PC-3 (cell line): ENCODE data around the gene FRK. TPM values are rescaled to one million over a fixed set of nuclear protein-coding genes. Genes with fewer than 3 reads are reported as not detected.
"Not testable (repeated sequence)": the region's sequence is repeated elsewhere in the genome, so short reads cannot be mapped to it uniquely, and the experiment has no call there.

Experiments used
- ATAC-seq: fragments of 200-7000 bp; cut with Tn5 transposase; 2 replicates; pipeline ENCODE4 v1.9.1; 2020; ENCODE audit warnings: mild to moderate bottlenecking, moderate library complexity
- BruUV-seq: library from RNA; stranded (reverse); fragments of 400-500 nt; replicated peaks from 2 replicates; lab custom pipeline; 2021; lab: Mats Ljungman, UMichigan
- CTCF ChIA-PET: fragments of 300-600 bp; sonication (Branson Sonifier 250); formaldehyde crosslinking; loops from one replicate; lab custom pipeline; 2022; ENCODE audit warnings: antibody characterized with exemption; lab: Charles Lee
- POLR2A ChIA-PET: fragments of 300-600 bp; sonication (Branson Sonifier 250); formaldehyde crosslinking; loops from one replicate; lab custom pipeline; 2022; ENCODE audit warnings: antibody characterized with exemption; ENCODE audit not compliant: unreplicated experiment; lab: Charles Lee
- DNase-seq: peaks from one replicate; pipeline ENCODE4 v3.0.0-alpha.2; 2015
- H2AFZ ChIP-seq: fragments of 300-600 bp; sonication (generic); 2 replicates; pipeline ENCODE4 v1.6.0; 2016; ENCODE audit warnings: antibody characterized with exemption, low read length
- H3F3A ChIP-seq: fragments of 300-600 bp; sonication (generic); one replicate; pipeline ENCODE4 v1.6.0; 2017; ENCODE audit warnings: antibody characterized with exemption, low read length, control low read depth, mild to moderate bottlenecking; ENCODE audit not compliant: unreplicated experiment
- H3K27ac ChIP-seq: fragments of 300-600 bp; sonication (generic); 2 replicates; pipeline ENCODE4 v1.5.1; 2016; ENCODE audit warnings: mild to moderate bottlenecking, low read length
- H3K27me3 ChIP-seq: fragments of 300-600 bp; sonication (generic); 2 replicates; pipeline ENCODE4 v1.6.1; 2016; ENCODE audit warnings: low read length, mixed read lengths
- H3K36me3 ChIP-seq: fragments of 300-600 bp; sonication (generic); 2 replicates; pipeline ENCODE4 v1.6.1; 2016; ENCODE audit warnings: low read depth, mixed run types, low read length, mixed read lengths
- H3K4me1 ChIP-seq: fragments of 300-600 bp; sonication (generic); 2 replicates; pipeline ENCODE4 v1.5.1; 2016; ENCODE audit warnings: low read length; ENCODE audit not compliant: insufficient read depth
- H3K4me2 ChIP-seq: fragments of 300-600 bp; sonication (generic); 2 replicates; pipeline ENCODE4 v1.6.0; 2016; ENCODE audit warnings: low read length
- H3K4me3 ChIP-seq: fragments of 300-600 bp; sonication (generic); 2 replicates; pipeline ENCODE4 v1.5.1; 2016; ENCODE audit warnings: mild to moderate bottlenecking, low read length, mixed read lengths
- H3K79me2 ChIP-seq: fragments of 300-600 bp; sonication (generic); 2 replicates; pipeline ENCODE4 v1.6.1; 2017; ENCODE audit warnings: low read length, mixed read lengths
- H3K9ac ChIP-seq: fragments of 300-600 bp; sonication (generic); 2 replicates; pipeline ENCODE4 v1.6.0; 2016; ENCODE audit warnings: mild to moderate bottlenecking, low read length
- H3K9me2 ChIP-seq: fragments of 300-600 bp; sonication (generic); replicated peaks from 2 replicates; pipeline ENCODE4 v1.6.1; 2016; ENCODE audit warnings: mixed run types, low read length, mixed read lengths
- H3K9me3 ChIP-seq: fragments of 300-600 bp; sonication (generic); 2 replicates; pipeline ENCODE4 v1.6.1; 2016; ENCODE audit warnings: low read length, mixed read lengths
- H4K20me1 ChIP-seq: fragments of 300-600 bp; sonication (generic); 2 replicates; pipeline ENCODE4 v1.6.1; 2016; ENCODE audit warnings: low read length, mixed read lengths
- EZH2 ChIP-seq: fragments of 300-600 bp; sonication (generic); IDR thresholded peaks from one replicate; pipeline ENCODE4 v1.6.1; 2017; ENCODE audit warnings: antibody characterized with exemption, mild to moderate bottlenecking, low read length; ENCODE audit not compliant: unreplicated experiment
- EZH2phosphoT487 ChIP-seq: fragments of 300-600 bp; sonication (generic); IDR thresholded peaks from 2 replicates; pipeline ENCODE4 v1.6.1; 2018; ENCODE audit warnings: mild to moderate bottlenecking, antibody characterized with exemption, low read length, borderline replicate concordance
- intact Hi-C: fragments of 100-400 bp; cut with micrococcal nuclease; formaldehyde crosslinking; loops from 2 replicates; pipeline ENCODE4 v1.9.0; 2023
- total RNA-seq: library from RNA; depleted of rRNA; stranded (reverse); fragments of >200 nt; gene quantifications from 2 replicates; pipeline ENCODE4 v1.2.3, GENCODE V29; 2014
- TF ChIP-seq, protein P1 (sequence below): fragments of 300-600 bp; sonication (generic); conservative IDR thresholded peaks from 2 replicates; pipeline ENCODE4 v1.5.1; 2017; ENCODE audit warnings: antibody characterized with exemption, low read depth, mild to moderate bottlenecking, low read length

FRK gene
- total RNA-seq, 1 experiment from 2014 or later: 0.66 TPM

DNA sequence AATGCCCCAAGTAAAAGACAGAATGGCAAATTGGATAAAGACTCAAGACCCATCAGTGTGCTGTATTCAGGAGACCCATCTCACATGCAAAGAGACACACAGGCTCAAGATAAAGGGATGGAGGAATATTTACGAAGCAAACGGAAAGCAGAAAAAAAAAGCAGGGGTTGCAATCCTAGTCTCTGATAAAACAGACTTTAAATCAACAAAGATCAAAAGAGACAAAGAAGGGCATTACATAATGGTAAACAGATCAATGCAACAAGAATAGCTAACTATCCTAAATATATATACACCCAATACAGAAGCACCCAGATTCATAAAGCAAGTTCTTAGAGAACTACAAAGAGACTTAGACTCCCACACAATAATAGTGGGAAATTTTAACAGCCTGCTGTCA, 123.2 kb downstream of the FRK start:
- H3K9me3 ChIP-seq, BruUV-seq, DNase-seq, H4K20me1 ChIP-seq, H3K27ac ChIP-seq, H3K4me2 ChIP-seq, POLR2A ChIA-PET, H3K4me3 ChIP-seq, H2AFZ ChIP-seq, H3K36me3 ChIP-seq, H3K27me3 ChIP-seq, CTCF ChIA-PET, ATAC-seq, H3K79me2 ChIP-seq, H3K9ac ChIP-seq, intact Hi-C loops, H3F3A ChIP-seq, H3K9me2 ChIP-seq, H3K4me1 ChIP-seq: not testable (repeated sequence)

DNA sequence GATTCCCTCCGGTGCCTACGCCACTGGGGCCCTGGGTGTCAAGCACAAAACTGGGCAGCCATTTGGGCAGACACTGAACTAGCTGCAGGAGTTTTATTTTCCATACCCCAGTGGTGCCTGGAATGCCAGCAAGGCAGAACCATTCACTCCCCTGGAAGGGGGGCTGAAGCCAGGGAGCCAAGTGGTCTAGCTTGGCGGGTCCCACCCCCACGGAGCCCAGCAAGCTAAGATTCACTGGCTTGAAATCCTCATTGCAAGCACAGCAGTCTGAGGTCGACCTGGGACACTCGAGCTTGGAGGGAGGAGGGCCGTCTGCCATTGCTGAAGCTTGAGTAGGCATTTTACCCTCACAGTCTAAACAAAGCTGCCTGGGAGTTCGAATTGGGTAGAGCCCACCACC, 125.3 kb downstream of the FRK start:
- no peaks in the 10 kb centered on the region for H3K79me2 ChIP-seq
- TF ChIP-seq EZH2 (no peak), EZH2phosphoT487 (no peak)
- TF ChIP-seq, protein P1, sequence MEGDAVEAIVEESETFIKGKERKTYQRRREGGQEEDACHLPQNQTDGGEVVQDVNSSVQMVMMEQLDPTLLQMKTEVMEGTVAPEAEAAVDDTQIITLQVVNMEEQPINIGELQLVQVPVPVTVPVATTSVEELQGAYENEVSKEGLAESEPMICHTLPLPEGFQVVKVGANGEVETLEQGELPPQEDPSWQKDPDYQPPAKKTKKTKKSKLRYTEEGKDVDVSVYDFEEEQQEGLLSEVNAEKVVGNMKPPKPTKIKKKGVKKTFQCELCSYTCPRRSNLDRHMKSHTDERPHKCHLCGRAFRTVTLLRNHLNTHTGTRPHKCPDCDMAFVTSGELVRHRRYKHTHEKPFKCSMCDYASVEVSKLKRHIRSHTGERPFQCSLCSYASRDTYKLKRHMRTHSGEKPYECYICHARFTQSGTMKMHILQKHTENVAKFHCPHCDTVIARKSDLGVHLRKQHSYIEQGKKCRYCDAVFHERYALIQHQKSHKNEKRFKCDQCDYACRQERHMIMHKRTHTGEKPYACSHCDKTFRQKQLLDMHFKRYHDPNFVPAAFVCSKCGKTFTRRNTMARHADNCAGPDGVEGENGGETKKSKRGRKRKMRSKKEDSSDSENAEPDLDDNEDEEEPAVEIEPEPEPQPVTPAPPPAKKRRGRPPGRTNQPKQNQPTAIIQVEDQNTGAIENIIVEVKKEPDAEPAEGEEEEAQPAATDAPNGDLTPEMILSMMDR: no peak
- no peaks in the 10 kb centered on the region for H3K36me3 ChIP-seq
- no peaks in the 10 kb centered on the region for H3K27me3 ChIP-seq
- intact Hi-C loops: no loop called here
- no peaks in the 10 kb centered on the region for H3K9me3 ChIP-seq
- H4K20me1 ChIP-seq: no peaks in the 10 kb centered on the region
- no peak overlapping the region for H3K9ac ChIP-seq
- H3K4me1 ChIP-seq: no peaks in the 10 kb centered on the region
- no peaks in the 10 kb centered on the region for H3F3A ChIP-seq
- H3K4me2 ChIP-seq: no peak overlapping the region
- BruUV-seq: no TSS peak
- no peak overlapping the region for H3K27ac ChIP-seq
- CTCF ChIA-PET: no interaction called here
- H3K9me2 ChIP-seq: no peaks in the 10 kb centered on the region
- DNase-seq: no peak
- ATAC-seq: no peak
- POLR2A ChIA-PET: no interaction called here
- no peak overlapping the region for H3K4me3 ChIP-seq
- no peak overlapping the region for H2AFZ ChIP-seq

DNA sequence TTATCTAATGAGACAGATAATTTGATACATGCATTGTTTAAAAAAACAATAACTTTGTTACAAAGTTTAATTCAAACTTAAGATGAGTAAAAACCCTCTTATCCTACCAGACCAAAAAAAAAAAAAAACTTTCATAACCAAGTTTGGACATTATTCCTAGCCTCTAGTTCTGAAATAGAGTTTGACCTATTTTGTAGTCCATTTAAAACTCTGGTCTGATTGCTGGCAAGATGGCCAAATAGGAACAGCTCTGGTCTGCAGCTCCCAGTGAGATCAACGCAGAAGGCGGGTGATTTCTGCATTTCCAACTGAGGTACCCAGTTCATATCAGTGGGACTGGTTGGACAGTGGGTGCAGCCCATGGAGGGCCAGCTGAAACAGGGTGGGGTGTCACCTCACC, 125.9 kb downstream of the FRK start:
- no peaks in the 10 kb centered on the region for H3K79me2 ChIP-seq
- ATAC-seq (no peak), DNase-seq (no peak)
- BruUV-seq: no TSS peak
- H2AFZ ChIP-seq: no peak overlapping the region
- no peaks in the 10 kb centered on the region for H3K9me2 ChIP-seq
- no peaks in the 10 kb centered on the region for H3K9me3 ChIP-seq
- CTCF ChIA-PET: no interaction called here
- no peak overlapping the region for H3K27ac ChIP-seq
- no peak overlapping the region for H3K9ac ChIP-seq
- POLR2A ChIA-PET: no interaction called here
- H3K4me2 ChIP-seq: no peak overlapping the region
- no peaks in the 10 kb centered on the region for H3K36me3 ChIP-seq
- no peaks in the 10 kb centered on the region for H4K20me1 ChIP-seq
- TF ChIP-seq EZH2 (no peak), EZH2phosphoT487 (no peak)
- TF ChIP-seq, protein P1: no peak
- no peaks in the 10 kb centered on the region for H3K27me3 ChIP-seq
- H3K4me3 ChIP-seq: no peak overlapping the region
- no peaks in the 10 kb centered on the region for H3K4me1 ChIP-seq
- H3F3A ChIP-seq: no peaks in the 10 kb centered on the region
- intact Hi-C loops: no loop called here
